GM18526 (cell line): ENCODE results near the gene TRIM61.

Source experiments
- POLR2A ChIP-seq: IDR thresholded peaks from 3 replicates; pipeline ENCODE4 v1.6.1; 2011; ENCODE audit not compliant: insufficient read length; ENCODE audit errors: extremely low read depth

TRIM61 gene

GRCh38 chr4:164955107-164955805 lies 22.2 kb downstream of the TRIM61 start:
- no peak for TF ChIP-seq POLR2A

DNA sequence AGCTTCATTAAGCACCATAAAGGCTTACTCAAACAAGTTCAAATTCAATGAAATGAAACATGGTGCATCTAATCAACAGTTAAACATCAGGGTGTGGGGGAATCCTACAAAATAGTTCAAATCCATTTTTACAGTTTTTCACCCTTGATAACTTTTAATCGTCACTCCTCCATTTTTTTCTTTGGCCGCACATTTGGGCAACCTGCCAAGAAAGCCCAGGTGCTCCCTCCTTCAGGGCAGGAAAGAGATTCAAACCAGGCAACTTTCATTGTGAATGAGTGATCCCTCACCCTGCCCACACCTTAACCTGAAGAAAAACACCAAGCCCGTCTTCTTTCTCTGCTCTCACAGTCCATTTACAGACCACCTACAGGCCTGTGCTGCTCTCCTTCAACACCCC lies 24.9 kb downstream of the TRIM61 start:
- no peak for TF ChIP-seq POLR2A

DNA sequence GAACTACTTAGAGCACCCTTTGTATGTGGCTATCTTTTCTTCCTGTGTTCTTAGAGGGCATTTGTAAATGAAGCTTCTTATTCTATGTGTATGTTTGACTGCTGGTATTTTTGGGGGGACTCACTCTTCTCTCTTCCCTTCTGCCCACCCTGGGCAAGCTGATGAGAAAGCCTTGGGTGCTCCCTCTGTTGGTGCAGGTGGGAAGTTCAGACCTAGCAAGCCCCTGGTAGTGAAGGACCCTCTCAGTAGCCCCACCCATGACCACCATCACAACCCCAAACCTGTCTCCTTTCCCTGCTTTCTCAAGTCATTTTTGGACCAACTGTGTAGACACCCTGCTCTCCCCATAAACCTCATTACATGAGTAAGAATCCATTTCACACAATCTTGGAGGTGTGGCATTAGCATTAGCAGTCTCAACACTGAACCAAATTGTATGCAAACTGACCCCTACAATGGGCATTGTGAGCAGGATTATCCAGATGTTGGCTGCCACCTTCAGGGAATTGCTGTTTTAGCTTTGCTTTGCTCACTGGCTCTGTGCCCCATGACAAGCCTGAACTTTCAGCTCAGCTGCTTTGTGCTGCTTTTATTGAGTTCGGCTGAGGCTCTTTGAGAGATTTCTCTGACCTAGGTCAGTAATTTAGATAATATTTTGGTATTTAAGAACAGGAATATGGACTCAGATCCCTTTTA lies 27.9 kb downstream of the TRIM61 start:
- TF ChIP-seq POLR2A, result no peak

- TF ChIP-seq POLR2A, result no peak
These were observed 28.5 kb downstream of the TRIM61 start for GRCh38 chr4:164948975-164949374.

- no peak for TF ChIP-seq POLR2A
These were observed 30.6 kb downstream of the TRIM61 start for GRCh38 chr4:164946810-164947209.

DNA sequence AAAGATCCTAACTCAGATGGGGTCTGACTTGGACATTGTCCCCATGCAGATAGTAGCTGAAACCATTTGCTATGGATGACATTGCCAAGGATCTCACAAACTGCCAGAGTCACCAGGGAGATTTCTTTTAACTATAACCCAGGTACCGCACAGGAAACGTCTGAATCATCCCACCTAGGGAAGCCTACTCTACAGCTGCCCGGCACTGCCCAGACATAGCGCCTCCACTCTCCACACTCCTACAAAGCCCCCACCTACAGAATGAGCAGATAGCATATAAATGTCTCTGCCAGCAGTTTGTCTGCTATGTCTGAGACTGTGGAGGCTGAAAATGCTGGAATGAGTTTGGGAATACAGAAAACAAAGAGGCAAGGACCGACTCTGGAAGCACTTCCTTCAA lies 32.3 kb downstream of the TRIM61 start:
- TF ChIP-seq POLR2A, result no peak

GRCh38 chr4:164943192-164943591 lies 34.3 kb downstream of the TRIM61 start:
- TF ChIP-seq POLR2A, result no peak

DNA sequence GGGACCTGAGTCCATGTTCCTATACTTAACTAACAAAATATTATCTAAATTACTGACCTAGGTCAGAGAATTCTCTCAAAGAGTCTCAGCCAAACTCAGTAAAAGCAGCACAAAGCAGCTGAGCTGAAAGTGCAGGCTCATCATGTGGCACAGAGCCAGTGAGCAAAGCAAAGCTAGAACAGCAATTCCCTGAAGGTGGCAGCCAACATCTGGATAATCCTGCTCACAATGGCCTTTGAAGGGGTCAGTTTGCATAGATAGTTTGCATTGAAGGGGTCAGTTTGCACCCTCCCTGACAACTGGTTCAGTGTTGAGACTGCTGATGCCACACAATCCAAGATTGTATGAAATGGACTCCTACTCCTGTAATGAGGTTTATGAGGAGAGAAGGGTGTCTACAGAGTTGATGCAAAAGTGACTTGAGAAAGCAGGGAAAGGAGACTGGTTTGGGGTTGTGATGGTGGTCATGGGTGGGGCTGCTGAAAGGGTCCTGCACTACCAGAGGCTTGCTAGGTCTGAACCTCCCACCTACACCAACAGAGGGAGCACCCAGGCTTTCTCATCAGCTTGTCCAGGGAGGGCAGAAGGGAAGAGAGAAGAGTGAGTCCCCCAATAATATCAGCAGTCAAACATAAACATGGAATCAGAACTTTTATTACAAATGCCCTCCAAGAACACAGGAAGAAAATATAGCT lies 39.7 kb downstream of the TRIM61 start:
- TF ChIP-seq POLR2A, result no peak

GRCh38 chr4:164935363-164935762 lies 42.1 kb downstream of the TRIM61 start:
- TF ChIP-seq POLR2A, result no peak

- no peak for TF ChIP-seq POLR2A
These were observed 44.2 kb downstream of the TRIM61 start for GRCh38 chr4:164933244-164933643.

- no peak for TF ChIP-seq POLR2A
These were observed 45.7 kb downstream of the TRIM61 start for GRCh38 chr4:164931551-164932324.

DNA sequence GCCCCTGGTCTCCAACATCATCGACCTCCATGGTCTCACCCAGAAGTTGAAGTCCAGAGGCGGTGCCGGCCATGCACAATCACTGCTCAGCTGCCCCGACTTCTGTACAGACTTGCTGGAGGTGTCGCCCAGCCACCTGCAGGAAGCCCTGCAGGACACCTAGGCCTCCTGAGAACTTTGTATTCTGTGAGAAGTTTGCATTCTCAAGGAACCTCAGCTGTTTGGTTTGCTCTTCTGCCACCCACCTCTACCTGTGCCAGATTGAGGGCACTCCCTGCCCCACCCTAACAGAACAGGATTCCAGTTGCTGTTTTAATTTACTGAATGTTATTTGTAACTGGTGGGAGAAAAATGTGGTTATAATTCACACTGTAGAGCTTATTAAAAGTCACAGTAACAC lies 46.8 kb downstream of the TRIM61 start:
- TF ChIP-seq POLR2A, result no peak

GRCh38 chr4:164926301-164926700 lies 51.2 kb downstream of the TRIM61 start:
- no peak for TF ChIP-seq POLR2A

GRCh38 chr4:164924670-164925238 lies 52.7 kb downstream of the TRIM61 start:
- TF ChIP-seq POLR2A, result no peak

DNA sequence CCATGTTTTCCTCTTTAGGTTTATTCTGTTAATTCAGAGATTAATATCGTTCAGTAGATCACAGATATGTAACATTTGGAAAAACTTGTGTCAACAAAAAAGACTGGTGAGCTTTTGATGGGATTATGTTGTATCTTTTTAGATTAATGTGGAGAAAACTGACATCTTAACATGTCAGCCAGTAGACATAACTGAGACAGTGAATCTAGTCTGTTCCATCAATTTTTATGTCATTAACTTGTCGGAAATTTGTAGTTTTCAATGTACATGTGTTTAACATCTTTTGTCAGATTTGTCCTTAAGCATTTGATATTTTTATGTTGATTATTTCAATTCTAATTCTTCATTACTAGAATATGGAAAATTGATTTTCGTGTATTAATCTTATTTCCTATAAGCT lies 58.5 kb downstream of the TRIM61 start:
- TF ChIP-seq POLR2A, result no peak
